ENCODE data around the gene LOX.

The LOX gene

GRCh38 chr5:122051569-122051968 is 26.5 kb downstream of the LOX start:
- no peak for DNase-seq

- no peak for DNase-seq
Measured at GRCh38 chr5:122050959-122051358, 27.1 kb downstream of the LOX start.

- DNase-seq: no peak
Measured at GRCh38 chr5:122040636-122041302, 37.3 kb downstream of the LOX start.

DNA sequence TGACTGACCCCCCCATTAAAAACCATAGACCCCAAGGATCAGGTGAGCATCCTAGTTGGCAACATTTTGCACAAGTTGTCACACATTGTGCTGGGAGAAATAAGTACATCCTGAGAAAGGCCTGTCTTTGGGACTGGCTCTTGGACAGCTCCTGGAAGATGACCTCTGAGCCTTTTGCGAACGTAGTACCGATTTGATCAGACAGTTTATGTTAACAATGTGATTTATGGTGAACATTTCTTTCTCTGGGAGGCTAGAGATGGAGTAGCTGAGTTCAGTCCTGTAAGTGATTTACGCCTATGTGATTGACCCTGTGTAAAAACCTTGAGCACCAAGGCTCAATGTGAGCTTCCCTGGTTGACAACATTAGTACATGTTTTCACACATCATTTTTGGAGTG is 41.7 kb downstream of the LOX start:
- no peak for DNase-seq

DNA sequence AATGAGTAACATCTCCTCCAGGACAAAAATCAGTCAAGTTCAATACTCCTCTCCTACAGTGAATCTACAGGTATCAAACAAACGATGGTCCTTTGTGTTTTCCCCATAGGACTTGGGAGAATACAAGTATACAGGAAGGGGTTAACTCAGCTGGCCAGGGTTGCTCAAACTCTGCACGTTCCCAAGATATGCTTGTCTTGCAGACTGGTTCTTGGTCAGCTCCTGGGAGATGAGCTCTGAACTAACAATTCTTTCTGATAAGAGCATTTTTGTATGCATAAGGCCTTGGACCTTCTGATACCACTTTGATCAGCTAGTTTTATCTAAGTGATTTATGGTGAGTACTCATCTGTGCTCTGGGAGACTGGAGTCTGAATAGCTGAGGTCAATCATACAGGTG is 42.1 kb downstream of the LOX start:
- DNase-seq: no peak

- no peak for DNase-seq
Measured at GRCh38 chr5:122031836-122032235, 46.2 kb downstream of the LOX start.

- no peak for DNase-seq
Measured at GRCh38 chr5:122030251-122030650, 47.8 kb downstream of the LOX start.

DNA sequence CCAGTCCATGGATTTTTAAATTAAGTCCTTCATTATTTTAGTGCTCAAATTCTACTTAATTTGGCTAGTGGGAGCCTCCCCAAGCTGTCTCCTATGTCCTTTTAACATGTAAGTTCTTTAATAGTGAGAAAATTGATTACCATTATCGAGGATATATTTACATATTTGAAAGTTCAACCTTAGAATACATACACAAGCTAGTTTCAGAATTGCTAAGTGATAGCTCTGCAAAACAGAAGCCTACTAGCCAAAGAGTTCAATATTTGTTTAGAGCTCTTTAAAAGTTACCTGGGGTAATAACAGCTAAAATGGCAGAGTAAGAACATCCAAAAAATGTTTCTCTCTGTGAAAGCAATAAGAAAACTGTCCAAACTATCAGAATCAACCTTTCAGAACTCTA is 48.2 kb downstream of the LOX start:
- DNase-seq: no peak

DNA sequence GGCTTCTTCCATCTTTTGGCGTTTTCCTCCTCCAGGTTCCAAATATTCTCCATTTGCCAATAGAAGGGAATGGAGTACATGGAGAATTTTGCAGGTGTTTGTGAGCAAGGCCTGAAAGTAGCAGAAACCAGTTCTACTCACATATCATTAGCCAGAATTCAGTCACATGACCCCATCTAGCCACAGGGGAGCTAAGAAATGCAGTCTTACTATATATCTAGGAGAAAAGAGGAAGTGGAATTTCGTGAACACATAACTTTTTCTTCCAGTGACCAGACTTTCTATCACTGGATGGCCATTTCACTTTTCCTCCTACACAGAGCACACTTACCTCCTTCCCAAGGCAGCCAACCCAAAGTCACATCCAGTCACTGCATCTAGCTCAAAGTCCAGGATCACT is 55.1 kb downstream of the LOX start:
- no peak for DNase-seq

DNA sequence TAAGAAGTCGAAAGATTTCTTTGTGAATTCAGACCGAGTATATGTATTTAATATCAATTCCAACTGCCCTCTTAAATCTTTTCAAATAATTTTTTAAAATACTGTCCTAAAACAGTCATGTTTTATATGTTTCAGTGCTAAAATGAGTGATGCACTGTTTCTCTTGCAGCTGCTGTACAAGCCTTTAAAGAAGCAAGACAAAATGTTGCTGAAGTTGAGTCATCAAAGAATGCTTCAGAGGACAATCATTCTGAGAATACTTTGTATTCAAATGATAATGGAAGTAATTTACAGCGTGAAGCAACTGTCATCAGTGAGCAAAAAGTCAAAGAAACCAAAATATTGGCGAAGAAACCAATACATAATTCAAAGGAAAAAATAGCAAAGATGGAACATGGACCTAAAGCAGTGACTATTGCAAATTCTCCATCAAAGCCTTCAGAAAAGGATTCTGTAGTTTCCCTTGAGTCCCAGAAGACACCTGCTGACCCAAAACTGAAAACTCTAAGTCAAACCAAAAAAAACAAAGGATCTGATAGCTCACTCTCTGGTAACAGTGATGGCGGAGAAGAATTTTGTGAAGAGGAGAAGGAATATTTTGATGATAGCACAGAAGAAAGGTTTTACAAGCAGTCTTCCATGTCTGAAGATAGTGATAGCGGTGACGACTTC is 58.0 kb downstream of the LOX start:
- DNase-seq: no peak

GRCh38 chr5:122015471-122015870 is 62.6 kb downstream of the LOX start:
- no peak for DNase-seq

DNA sequence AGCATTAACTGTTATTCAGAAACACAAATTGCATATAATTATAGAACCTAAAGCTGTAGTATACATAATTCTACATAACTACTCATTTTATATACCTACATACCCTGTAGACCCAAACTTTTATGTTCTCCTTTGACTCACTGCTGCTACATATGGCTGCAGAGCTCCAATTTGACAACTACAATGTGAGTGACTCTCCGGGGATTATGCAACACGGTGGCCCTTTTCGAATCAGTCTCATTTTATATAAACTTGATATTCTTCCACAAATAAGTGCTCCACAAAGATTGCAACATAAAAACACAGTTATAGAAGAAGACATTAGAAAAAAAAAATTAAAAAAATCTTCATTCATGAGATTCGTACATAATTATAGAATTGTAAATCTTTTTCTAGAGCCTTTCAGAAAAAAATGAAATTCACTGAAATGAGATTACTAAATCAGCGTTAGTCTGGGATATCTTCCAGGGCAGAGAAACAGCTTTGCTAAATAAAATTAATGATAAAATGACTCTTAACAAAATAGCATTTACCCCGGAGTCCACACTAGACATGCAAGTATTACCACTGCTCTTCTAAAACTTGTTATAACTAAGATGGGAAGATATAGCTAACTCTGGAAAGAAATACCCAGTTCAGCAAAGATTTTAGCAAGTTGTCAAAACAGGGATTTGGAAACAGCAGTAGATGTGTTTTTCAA is 63.7 kb downstream of the LOX start:
- no peak for DNase-seq
